ENCODE results near the gene RAB5B. TPM values are rescaled to one million over a fixed set of nuclear protein-coding genes. Genes with fewer than 3 reads are reported as not detected.
A peak's percentile ranks its signal among the peaks of the same experiment; 100 is the strongest.

RAB5B gene
- total RNA-seq, result 47.9 and 51.0 TPM in 2 replicates

GRCh38 chr12:55973599-55974307, at the start of gene RAB5B:
Gene RAB5B, plus strand, starts transcription at chr12:55974078. Its CDS starts 12,883 bp downstream, at chr12:55986961.
- Mint-ChIP-seq H3K27me3 (ENCODE audit: low read depth) (no peaks in the 10 kb centered on the region), H3K4me3 (ENCODE audit: low read depth) (no peak within 1 kb of the TSS), H3K9me3 (no peaks in the 10 kb centered on the region), H3K36me3 (ENCODE audit: low read depth) (peaks cover 30% of the 10 kb centered on the region), H3K4me1 (ENCODE audit: low read depth) (peaks cover 26% of the 10 kb centered on the region), H3K27ac (no peak within 1 kb of the TSS)
- peak; percentile 99 for DNase-seq (ENCODE audit: low spot score)
- intact Hi-C loops (cut with micrococcal nuclease), result loop anchor here (1.0 kb wide), 6 partner anchors 24 to 156 kb away; partner anchors contain the start of genes PA2G4, RPS26, SARNP and SUOX

- intact Hi-C loops (cut with micrococcal nuclease), result loop anchor here (10.0 kb wide), 1 partner anchor 709 kb away; the partner anchor contains the start of gene BAZ2A
- no peaks in the 10 kb centered on the region for H3K27me3 Mint-ChIP-seq (ENCODE audit: low read depth)
- H3K27ac Mint-ChIP-seq, result peak overlapping the region; percentile 91
Observed at GRCh38 chr12:55925371-55925770, 48.5 kb upstream of the RAB5B start.

GRCh38 chr12:55925870-55926737, 47.8 kb upstream of the RAB5B start:
- Mint-ChIP-seq H3K27me3 (ENCODE audit: low read depth) (no peaks in the 10 kb centered on the region), H3K36me3 (ENCODE audit: low read depth) (peaks cover 53% of the 10 kb centered on the region), H3K27ac (peak overlapping the region; percentile 91), H3K4me3 (ENCODE audit: low read depth) (peak overlapping the region; percentile 99), H3K9me3 (no peaks in the 10 kb centered on the region), H3K4me1 (ENCODE audit: low read depth) (peaks cover 57% of the 10 kb centered on the region)
- no peak for DNase-seq (ENCODE audit: low spot score)
- intact Hi-C loops (cut with micrococcal nuclease), result loop anchor here (2.0 to 10.0 kb wide), 2 partner anchors 15 to 709 kb away; partner anchors contain the start of gene BAZ2A

More at GRCh38 chr12:55925371-55925770, 48.5 kb upstream of the RAB5B start:
- Mint-ChIP-seq H3K4me1 (ENCODE audit: low read depth) (peaks cover 56% of the 10 kb centered on the region), H3K9me3 (no peaks in the 10 kb centered on the region), H3K36me3 (ENCODE audit: low read depth) (peaks cover 54% of the 10 kb centered on the region), H3K4me3 (ENCODE audit: low read depth) (peak overlapping the region; percentile 99)
- DNase-seq (ENCODE audit: low spot score), result no peak

GRCh38 chr12:55926738-55927587, 46.9 kb upstream of the RAB5B start:
- H3K36me3 Mint-ChIP-seq (ENCODE audit: low read depth), result peaks cover 51% of the 10 kb centered on the region
- peak overlapping the region; percentile 91 for H3K27ac Mint-ChIP-seq
- no peaks in the 10 kb centered on the region for H3K9me3 Mint-ChIP-seq
- peaks cover 53% of the 10 kb centered on the region for H3K4me1 Mint-ChIP-seq (ENCODE audit: low read depth)
- peak; percentile 88 for DNase-seq (ENCODE audit: low spot score)
- intact Hi-C loops (cut with micrococcal nuclease), result loop anchor here (1.0 to 10.0 kb wide), 5 partner anchors 14 to 708 kb away; partner anchors contain the start of genes BAZ2A, DNAJC14, PA2G4 and SARNP
- peak overlapping the region; percentile 99 for H3K4me3 Mint-ChIP-seq (ENCODE audit: low read depth)
- no peaks in the 10 kb centered on the region for H3K27me3 Mint-ChIP-seq (ENCODE audit: low read depth)

- H3K27me3 Mint-ChIP-seq (ENCODE audit: low read depth), result no peaks in the 10 kb centered on the region
- peak within 1 kb of the TSS; percentile 99 for H3K4me3 Mint-ChIP-seq (ENCODE audit: low read depth)
- intact Hi-C loops (cut with micrococcal nuclease), result loop anchor here (1.0 to 10.0 kb wide), 6 partner anchors 13 to 707 kb away; partner anchors contain the start of genes BAZ2A, DNAJC14, PA2G4 and SARNP
- H3K36me3 Mint-ChIP-seq (ENCODE audit: low read depth), result peaks cover 48% of the 10 kb centered on the region
- DNase-seq (ENCODE audit: low spot score), result peak; percentile 72
- H3K27ac Mint-ChIP-seq, result peak within 1 kb of the TSS; percentile 98
- H3K4me1 Mint-ChIP-seq (ENCODE audit: low read depth), result peaks cover 50% of the 10 kb centered on the region
- no peaks in the 10 kb centered on the region for H3K9me3 Mint-ChIP-seq
Observed at GRCh38 chr12:55927588-55928502, 46.0 kb upstream of the RAB5B start, which contains the start of gene PYM1. Gene PYM1, minus strand, starts transcription at chr12:55927894. Its CDS starts 133 bp downstream, at chr12:55927761.

GRCh38 chr12:55929306-55929791, 44.5 kb upstream of the RAB5B start:
- Mint-ChIP-seq H3K4me3 (ENCODE audit: low read depth) (peak overlapping the region; percentile 99), H3K36me3 (ENCODE audit: low read depth) (peaks cover 49% of the 10 kb centered on the region)

GRCh38 chr12:55930771-55931316, 43.0 kb upstream of the RAB5B start, which contains the start of gene DGKA:
Gene DGKA, plus strand, starts transcription at chr12:55931162. Its CDS starts 5,342 bp downstream, at chr12:55936504.
- peak within 1 kb of the TSS; percentile 98 for H3K27ac Mint-ChIP-seq
- peak; percentile 71 for DNase-seq (ENCODE audit: low spot score)
- H3K36me3 Mint-ChIP-seq (ENCODE audit: low read depth), result peaks cover 43% of the 10 kb centered on the region
- H3K4me1 Mint-ChIP-seq (ENCODE audit: low read depth), result peaks cover 55% of the 10 kb centered on the region
- H3K9me3 Mint-ChIP-seq, result no peaks in the 10 kb centered on the region
- intact Hi-C loops (cut with micrococcal nuclease), result loop anchor here (1.0 to 5.0 kb wide), 4 partner anchors 9 to 949 kb away; partner anchors contain the start of genes SUOX and TESPA1
- no peaks in the 10 kb centered on the region for H3K27me3 Mint-ChIP-seq (ENCODE audit: low read depth)
- peak within 1 kb of the TSS; percentile 99 for H3K4me3 Mint-ChIP-seq (ENCODE audit: low read depth)

More at GRCh38 chr12:55929306-55929791, 44.5 kb upstream of the RAB5B start:
- DNase-seq (ENCODE audit: low spot score), result peak; percentile 86
- H3K4me1 Mint-ChIP-seq (ENCODE audit: low read depth), result peaks cover 54% of the 10 kb centered on the region
- H3K9me3 Mint-ChIP-seq, result no peaks in the 10 kb centered on the region
- H3K27me3 Mint-ChIP-seq (ENCODE audit: low read depth), result no peaks in the 10 kb centered on the region
- intact Hi-C loops (cut with micrococcal nuclease), result loop anchor here (1.0 to 10.0 kb wide), 4 partner anchors 112 to 705 kb away; partner anchors contain the start of genes BAZ2A, RPS26 and ZC3H10
- H3K27ac Mint-ChIP-seq, result peak overlapping the region; percentile 98

- intact Hi-C loops (cut with micrococcal nuclease), result loop anchor here (1.0 to 5.0 kb wide), 3 partner anchors 9 to 949 kb away; partner anchors contain the start of genes SUOX and TESPA1
- peaks cover 54% of the 10 kb centered on the region for H3K4me1 Mint-ChIP-seq (ENCODE audit: low read depth)
- DNase-seq (ENCODE audit: low spot score), result no peak
- H3K27ac Mint-ChIP-seq, result peak overlapping the region; percentile 98
- H3K9me3 Mint-ChIP-seq, result no peaks in the 10 kb centered on the region
- H3K4me3 Mint-ChIP-seq (ENCODE audit: low read depth), result peak overlapping the region; percentile 99
- H3K27me3 Mint-ChIP-seq (ENCODE audit: low read depth), result no peaks in the 10 kb centered on the region
- peaks cover 44% of the 10 kb centered on the region for H3K36me3 Mint-ChIP-seq (ENCODE audit: low read depth)
Observed at GRCh38 chr12:55931317-55931779, 42.5 kb upstream of the RAB5B start.

- Mint-ChIP-seq H3K36me3 (ENCODE audit: low read depth) (peaks cover 45% of the 10 kb centered on the region), H3K4me3 (ENCODE audit: low read depth) (peak overlapping the region; percentile 99), H3K9me3 (no peaks in the 10 kb centered on the region), H3K27me3 (ENCODE audit: low read depth) (no peaks in the 10 kb centered on the region), H3K27ac (peak overlapping the region; percentile 98), H3K4me1 (ENCODE audit: low read depth) (peaks cover 57% of the 10 kb centered on the region)
- intact Hi-C loops (cut with micrococcal nuclease), result loop anchor here (1.0 to 5.0 kb wide), 3 partner anchors 8 to 950 kb away; partner anchors contain the start of genes SUOX and TESPA1
- no peak for DNase-seq (ENCODE audit: low spot score)
Observed at GRCh38 chr12:55931780-55932550, 41.9 kb upstream of the RAB5B start.

- H3K4me1 Mint-ChIP-seq (ENCODE audit: low read depth), result peaks cover 62% of the 10 kb centered on the region
- peaks cover 48% of the 10 kb centered on the region for H3K36me3 Mint-ChIP-seq (ENCODE audit: low read depth)
- no peaks in the 10 kb centered on the region for H3K27me3 Mint-ChIP-seq (ENCODE audit: low read depth)
- no peak for DNase-seq (ENCODE audit: low spot score)
- peak overlapping the region; percentile 81 for H3K27ac Mint-ChIP-seq
- H3K4me3 Mint-ChIP-seq (ENCODE audit: low read depth), result peak overlapping the region; percentile 99
- no peaks in the 10 kb centered on the region for H3K9me3 Mint-ChIP-seq
- intact Hi-C loops (cut with micrococcal nuclease), result loop anchor here (5.0 kb wide), 1 partner anchor 950 kb away; the partner anchor contains the start of gene TESPA1
Observed at GRCh38 chr12:55932551-55932910, 41.3 kb upstream of the RAB5B start.
